Measurements from ENCODE around the gene GPR137B. TPM values are rescaled to one million over a fixed set of nuclear protein-coding genes. Genes with fewer than 3 reads are reported as not detected.

Gene GPR137B
- total and polyA plus RNA-seq, 2 of the 13 experiments (the other 11 are each of a cell fraction or from before 2014, with no cell fraction given): 0.31 to 0.41 TPM

- ChIA-PET POLR2A (no interaction called here), CTCF (ENCODE audit: low intra/inter-chr PET ratio, low total read pairs) (no interaction called here)
- Histone ChIP-seq H3K27ac (ENCODE audit: extremely low read length, insufficient read depth, low read length) (no peak overlapping the region), H3K27me3 (ENCODE audit: control insufficient read depth in 1 of 2, insufficient read depth in 2 of 2, low read length in 2 of 2) (no peaks in the 10 kb centered on the region), H3K9ac (ENCODE audit: insufficient read depth, low read depth, low read length) (no peak overlapping the region), H3K36me3 (replicated peaks in 1 of 2; ENCODE audit: control insufficient read depth in 1 of 2, insufficient read depth in 2 of 2, low read length in 2 of 2) (no peaks in the 10 kb centered on the region), H3K4me1 (ENCODE audit: insufficient read depth, low read length) (peaks cover 17% of the 10 kb centered on the region), H3K4me2 (ENCODE audit: low read depth, low read length) (no peak overlapping the region), H3K79me2 (ENCODE audit: insufficient read depth, low read length) (no peaks in the 10 kb centered on the region), H3K4me3 (replicated peaks in 1 of 3; ENCODE audit: insufficient read depth in 1 of 3, low read depth in 2 of 3, low read length in 3 of 3) (no peak overlapping the region), H2AFZ (ENCODE audit: low read length) (no peak overlapping the region), H3K9me3 (ENCODE audit: low read length) (no peaks in the 10 kb centered on the region), H4K20me1 (ENCODE audit: insufficient read depth, low read length) (no peaks in the 10 kb centered on the region)
- DNase-seq (ENCODE audit: low spot score) (no peak), ATAC-seq (no peak), FAIRE-seq (no peak)
- TF ChIP-seq ZNF234 (CRISPR knock-in tag; conservative IDR thresholded peaks at IDR 0.05): no peak
- no peak for TF ChIP-seq ZNF530 (CRISPR knock-in tag; IDR thresholded peaks at IDR 0.05; ENCODE audit: low read depth)
- TF ChIP-seq KDM3A (CRISPR knock-in tag; IDR thresholded peaks at IDR 0.05; ENCODE audit: low read depth): no peak
- no peak for TF ChIP-seq ZSCAN9 (CRISPR knock-in tag; IDR thresholded peaks at IDR 0.05; ENCODE audit: borderline replicate concordance)
- no peak for TF ChIP-seq HNF4G (IDR thresholded peaks at IDR 0.05; ENCODE audit: borderline replicate concordance, low read depth, low read length)
- TF ChIP-seq HNF4G (CRISPR knock-in tag; IDR thresholded peaks at IDR 0.05; ENCODE audit: borderline replicate concordance, low read depth): no peak
- no peak for TF ChIP-seq TEAD3 (CRISPR knock-in tag; optimal IDR thresholded peaks at IDR 0.05; ENCODE audit: borderline replicate concordance)
- no peak for TF ChIP-seq MAZ (IDR thresholded peaks at IDR 0.05; ENCODE audit: borderline replicate concordance, low read depth, low read length)
- TF ChIP-seq MAZ (CRISPR knock-in tag; IDR thresholded peaks at IDR 0.05; ENCODE audit: low read depth): no peak
- TF ChIP-seq KAT2B (IDR thresholded peaks at IDR 0.05; ENCODE audit: borderline replicate concordance, low read depth, low read length): no peak
- TF ChIP-seq ZBTB21 (CRISPR knock-in tag; IDR thresholded peaks at IDR 0.05): no peak
- TF ChIP-seq SUZ12 (IDR thresholded peaks at IDR 0.05; ENCODE audit: low read depth, low read length): no peak
- no peak for TF ChIP-seq NFE2L2 (IDR thresholded peaks at IDR 0.05; ENCODE audit: low read length)
- intact Hi-C loops (cut with micrococcal nuclease; ENCODE audit: unreplicated experiment) (no loop called here), in situ Hi-C loops (cut with HindIII; ENCODE audit: extremely low pct_ligation_motif_present, low pct_unique_long_range_greater_than_20kb) (no loop called here)
- WGBS (ENCODE audit: low lambda C conversion rate): 77% methylated on average over 6 of the region's 6 CpGs
- no TSS peak for BruUV-seq (replicated peaks)
Observed at GRCh38 chr1:236179634-236180033, 37.3 kb downstream of the GPR137B start.

Measured in HepG2 (cell line).